Kidney (tissue), 14 donors: Measurements from ENCODE around the gene GDI2. TPM values are rescaled to one million over a fixed set of nuclear protein-coding genes. Genes with fewer than 3 reads are reported as not detected.

Experiments
- DNase-seq, 5 donors: peaks; one replicate each; pipeline ENCODE4 v3.0.0-alpha.2; 2013 to 2020
- FAIRE-seq: peaks from 2 replicates; lab custom pipeline; 2012; peaks lifted over from hg19 to GRCh38; lab: Jason Lieb, UNC
- H3K27ac ChIP-seq, 2 donors: one replicate each; pipeline ENCODE4 v1.7.0; 2013; ENCODE audit warnings: low read depth in 2 of 2, low read length in 2 of 2, inconsistent platforms in 1 of 2
- H3K27me3 ChIP-seq: one replicate; pipeline ENCODE4 v1.7.1; 2013; ENCODE audit warnings: low read length, inconsistent platforms; ENCODE audit not compliant: control insufficient read depth, insufficient read depth
- H3K36me3 ChIP-seq, 3 donors: one replicate each; pipeline versions ENCODE4 v1.7.0 to v1.7.1; 2013; ENCODE audit warnings: low read length in 3 of 3, control low read depth in 1 of 3, inconsistent platforms in 1 of 3; ENCODE audit not compliant: insufficient read depth in 3 of 3, control insufficient read depth in 2 of 3
- H3K4me1 ChIP-seq, 3 donors: one replicate each; pipeline versions ENCODE4 v1.7.0 to v1.7.1; 2013; ENCODE audit warnings: low read length in 3 of 3, inconsistent platforms in 1 of 3, low read depth in 1 of 3; ENCODE audit not compliant: control insufficient read depth in 2 of 3, insufficient read depth in 2 of 3
- H3K4me3 ChIP-seq, 3 donors: one replicate each; pipeline versions ENCODE4 v1.7.0 to v1.8.1; 2013; ENCODE audit warnings: low read length in 3 of 3, control low read depth in 1 of 3, inconsistent platforms in 1 of 3
- H3K9ac ChIP-seq, 3 donors: one replicate each; pipeline versions ENCODE4 v1.7.0 to v1.7.1; 2013; ENCODE audit warnings: low read length in 3 of 3, control low read depth in 1 of 3, inconsistent platforms in 1 of 3
- H3K9me3 ChIP-seq, 3 donors: one replicate each; pipeline versions ENCODE4 v1.7.0 to v1.7.1; 2013; ENCODE audit warnings: low read length in 3 of 3, control low read depth in 1 of 3, inconsistent platforms in 1 of 3; ENCODE audit not compliant: control insufficient read depth in 2 of 3, insufficient read depth in 1 of 3
- CTCF ChIP-seq: IDR thresholded peaks from 3 replicates; pipeline ENCODE4 v1.5.1; 2012; ENCODE audit warnings: mild to moderate bottlenecking, moderate library complexity, borderline replicate concordance; ENCODE audit not compliant: insufficient read depth; ENCODE audit errors: extremely low read depth
- intact Hi-C: fragments of 100-400 bp; cut with DNase I; formaldehyde crosslinking; loops from one replicate; pipeline ENCODE4 v1.11.1; 2022
- polyA plus RNA-seq: library from polyadenylated mRNA; stranded (reverse); fragments of 350-450 nt; fragmentation: Illumina TruSeq; extraction: RNeasy Lipid Tissue Mini Kit (QIAGEN cat#74804); gene quantifications from one replicate; pipeline ENCODE4 v1.2.3, GENCODE V29; 2014; ENCODE audit warnings: low read depth, low replicate concordance; ENCODE audit not compliant: insufficient read depth
- total RNA-seq: library from RNA; stranded (reverse); fragmentation: NEBNext Ultra II Directional; extraction: Animal tissue kit (Norgen Biotek cat#: 25700); gene quantifications from one replicate; pipeline ENCODE4 v1.2.1, GENCODE V29; 2021
- donor health status: control.
- donor health status: control.
- donor health status: control.
- donor health status: control.
- donor health status: control.
- donor health status: DM: yes; HTN: yes; CAD: no.
- donor health status: Normal renal cell carcinoma (clear cell type).

Gene GDI2
- total and polyA plus RNA-seq, 2 donors from 2014 or later, result 143 to 168 TPM

DNA sequence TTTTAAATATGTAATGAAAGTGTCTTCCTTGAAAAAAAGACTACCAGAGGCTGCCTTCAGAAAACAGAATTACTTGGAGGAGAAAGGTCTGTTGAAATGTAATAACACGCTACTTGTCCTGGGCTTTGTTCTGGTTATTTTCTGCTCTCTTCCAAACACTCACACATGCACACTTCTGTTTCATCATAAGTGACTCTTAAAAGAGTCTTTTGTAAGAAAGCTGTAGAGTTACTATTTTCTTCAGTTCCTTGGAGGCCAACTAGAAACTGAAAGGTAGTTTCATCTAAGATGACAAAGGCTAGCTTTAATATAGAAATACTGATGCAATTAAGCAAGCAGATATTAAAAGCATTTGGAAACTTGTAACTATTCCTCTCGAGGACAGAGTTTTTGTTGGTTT is 89.5 kb downstream of the GDI2 start:
- no peak for TF ChIP-seq CTCF
- no peak for FAIRE-seq
- Histone ChIP-seq H3K9ac (no peak overlapping the region), H3K27me3 (no peaks in the 10 kb centered on the region), H3K4me3 (no peak overlapping the region), H3K36me3 (peaks cover 0 to 4% (median 3%) of the 10 kb centered on the region in 3 donors), H3K27ac (no peak overlapping the region), H3K4me1 (no peaks in the 10 kb centered on the region), H3K9me3 (no peaks in the 10 kb centered on the region)
- DNase-seq, result no peak
- intact Hi-C loops, result no loop called here

DNA sequence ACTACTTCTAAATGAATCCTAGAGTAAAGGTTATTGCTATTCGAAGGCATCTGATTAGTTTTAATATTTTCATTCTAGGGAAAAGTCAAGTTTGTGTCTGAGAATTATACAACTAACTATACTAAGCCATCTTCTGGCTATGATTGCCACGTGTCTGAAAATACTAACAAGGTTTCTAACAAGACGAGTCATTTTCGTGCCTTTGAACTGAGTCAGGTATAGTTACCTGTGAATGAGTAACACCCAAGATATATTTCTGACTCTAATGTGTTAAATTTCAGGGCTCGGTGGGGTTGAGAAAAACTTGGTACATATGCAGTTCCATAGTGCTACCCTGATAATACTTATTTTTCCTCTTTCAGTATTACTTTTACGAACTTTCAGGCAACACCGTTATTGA is 93.1 kb downstream of the GDI2 start:
- DNase-seq (no peak), FAIRE-seq (no peak)
- Histone ChIP-seq H3K9ac (no peak overlapping the region), H3K27me3 (no peaks in the 10 kb centered on the region), H3K9me3 (no peaks in the 10 kb centered on the region), H3K36me3 (peaks cover 0 to 4% (median 3%) of the 10 kb centered on the region in 3 donors), H3K4me3 (no peak overlapping the region), H3K27ac (no peak overlapping the region), H3K4me1 (no peaks in the 10 kb centered on the region)
- TF ChIP-seq CTCF, result no peak
- intact Hi-C loops, result no loop called here

GRCh38 chr10:5719546-5719945 is 93.7 kb downstream of the GDI2 start:
- peaks cover 0 to 4% (median 3%) of the 10 kb centered on the region in 3 donors for H3K36me3 ChIP-seq
- no peaks in the 10 kb centered on the region for H3K27me3 ChIP-seq
- TF ChIP-seq CTCF, result no peak
- no peaks in the 10 kb centered on the region for H3K4me1 ChIP-seq
- intact Hi-C loops, result no loop called here
- H3K9ac ChIP-seq, result no peak overlapping the region
- FAIRE-seq (no peak), DNase-seq (no peak)
- no peaks in the 10 kb centered on the region for H3K9me3 ChIP-seq
- H3K27ac ChIP-seq, result no peak overlapping the region
- H3K4me3 ChIP-seq, result no peak overlapping the region

Other genes starting within 250 kb of the GDI2 start
- 47.7 TPM for gene ASB13, start 146.8 kb downstream of the GDI2 start, total RNA-seq
- 95.1 TPM for gene ASB13, start 146.8 kb downstream of the GDI2 start, polyA plus RNA-seq
- gene TASOR2, start 128.6 kb downstream of the GDI2 start, total RNA-seq, result 58.8 TPM
- 3.9 TPM for gene TASOR2, start 128.6 kb downstream of the GDI2 start, polyA plus RNA-seq
- 6.7 TPM for gene ANKRD16, start 76.5 kb upstream of the GDI2 start, total RNA-seq
- gene ANKRD16, start 76.5 kb upstream of the GDI2 start, polyA plus RNA-seq, result 7.1 TPM
- gene FBH1, start 76.8 kb upstream of the GDI2 start, total RNA-seq, result 76.5 TPM
- gene FBH1, start 76.8 kb upstream of the GDI2 start, polyA plus RNA-seq, result 70.7 TPM
- 13.9 TPM for gene IL15RA, start 164.1 kb upstream of the GDI2 start, total RNA-seq
- gene IL15RA, start 164.1 kb upstream of the GDI2 start, polyA plus RNA-seq, result 6.8 TPM
- gene IL2RA, start 248.9 kb upstream of the GDI2 start, total RNA-seq, result 11.9 TPM
- 0.54 TPM for gene IL2RA, start 248.9 kb upstream of the GDI2 start, polyA plus RNA-seq